Panc1 (cell line): ENCODE results near the gene SPARC. TPM values are rescaled to one million over a fixed set of nuclear protein-coding genes. Genes with fewer than 3 reads are reported as not detected.

Source experiments
- ATAC-seq: fragments of 200-7000 bp; cut with Tn5 transposase; 2 replicates; pipeline ENCODE4 v1.9.1; 2020; ENCODE audit warnings: mild to moderate bottlenecking, moderate library complexity
- BruUV-seq: library from RNA; stranded (reverse); fragments of 400-500 nt; replicated peaks from 2 replicates; lab custom pipeline; 2021; lab: Mats Ljungman, UMichigan
- CTCF ChIA-PET: fragments of 300-600 bp; sonication (Branson Sonifier 250); formaldehyde crosslinking; loops from one replicate; lab custom pipeline; 2022; ENCODE audit warnings: antibody characterized with exemption; lab: Charles Lee
- POLR2A ChIA-PET: fragments of 300-600 bp; sonication (Branson Sonifier 250); formaldehyde crosslinking; loops from one replicate; lab custom pipeline; 2022; ENCODE audit warnings: antibody characterized with exemption; lab: Charles Lee
- DNase-seq: peaks from one replicate; pipeline ENCODE4 v3.0.0-alpha.2; 2010; ENCODE audit warnings: low read depth, low spot score
- H3K27ac ChIP-seq: 2 replicates; pipeline ENCODE4 v1.5.1; 2011; ENCODE audit warnings: mild to moderate bottlenecking, low read length, inconsistent platforms
- H3K27me3 ChIP-seq: fragments of 200-500 bp; sonication (Bioruptor generic); 2 replicates; pipeline ENCODE4 v1.6.0; 2014; ENCODE audit warnings: low read length, inconsistent platforms; ENCODE audit not compliant: control insufficient read depth, insufficient read depth
- H3K36me3 ChIP-seq: fragments of 200-500 bp; sonication (Bioruptor generic); 2 replicates; pipeline ENCODE4 v1.5.1; 2014; ENCODE audit warnings: inconsistent platforms, mild to moderate bottlenecking, low read length, moderate library complexity; ENCODE audit not compliant: control insufficient read depth, insufficient read depth
- H3K4me1 ChIP-seq: 2 replicates; pipeline ENCODE4 v1.5.1; 2011; ENCODE audit warnings: inconsistent platforms, mild to moderate bottlenecking, low read length, moderate library complexity; ENCODE audit not compliant: control insufficient read depth, insufficient read depth
- H3K4me3 ChIP-seq, 2 experiments: 2 replicates each; pipeline ENCODE4 v1.5.1; 2011 to 2012; ENCODE audit warnings: low read depth in 2 of 2, low read length in 2 of 2, mild to moderate bottlenecking in 2 of 2, inconsistent platforms in 1 of 2, moderate library complexity in 1 of 2
- H3K9me3 ChIP-seq: fragments of 200-500 bp; sonication (Bioruptor generic); 2 replicates; pipeline ENCODE4 v1.5.1; 2014; ENCODE audit warnings: low read depth, mild to moderate bottlenecking, inconsistent platforms, low read length, moderate library complexity; ENCODE audit not compliant: control insufficient read depth, insufficient read depth
- CTCF ChIP-seq: fragments of 450-650 bp; IDR thresholded peaks from 2 replicates; pipeline ENCODE4 v1.5.1; 2017; ENCODE audit warnings: mild to moderate bottlenecking
- POLR2AphosphoS5 ChIP-seq: IDR thresholded peaks from 2 replicates; pipeline ENCODE4 v1.6.1; 2012; ENCODE audit warnings: mild to moderate bottlenecking, low read depth, low read length, moderate library complexity
- REST ChIP-seq, 2 experiments: IDR thresholded peaks; 2 replicates each; pipeline ENCODE4 v1.6.1; 2011 to 2012; ENCODE audit warnings: low read depth in 2 of 2, control low read depth in 1 of 2, low read length in 1 of 2, mild to moderate bottlenecking in 1 of 2, moderate library complexity in 1 of 2; ENCODE audit not compliant: insufficient read depth in 1 of 2
- SIN3A ChIP-seq: IDR thresholded peaks from 2 replicates; pipeline ENCODE4 v1.6.1; 2012; ENCODE audit warnings: low read depth, mild to moderate bottlenecking, low read length, moderate library complexity, borderline replicate concordance; ENCODE audit not compliant: insufficient read depth
- TCF7L2 ChIP-seq: IDR thresholded peaks from 2 replicates; pipeline ENCODE4 v1.6.1; 2011; ENCODE audit warnings: mild to moderate bottlenecking, low read depth, low read length, inconsistent platforms
- in situ Hi-C: cut with HindIII; loops from 2 replicates; pipeline ENCODE4 v1.10.0; 2016; ENCODE audit warnings: low sequenced_read_pairs, low pct_unique_long_range_greater_than_20kb
- intact Hi-C: fragments of 100-400 bp; cut with micrococcal nuclease; formaldehyde crosslinking; loops from one replicate; pipeline ENCODE4 v1.10.0; 2022; ENCODE audit not compliant: unreplicated experiment
- total RNA-seq: library from RNA; stranded (reverse); gene quantifications from one replicate; pipeline ENCODE4 v1.2.1, GENCODE V29; 2021; ENCODE audit not compliant: unreplicated experiment

The SPARC gene
- total RNA-seq, 1 experiment from 2014 or later, result 228 TPM

- no TSS peak for BruUV-seq
- ATAC-seq (no peak), DNase-seq (no peak)
- intact Hi-C loops, result no loop called here
- Histone ChIP-seq H3K27ac (peak overlapping the region; percentile 87), H3K9me3 (no peaks in the 10 kb centered on the region), H3K27me3 (no peaks in the 10 kb centered on the region), H3K4me1 (peaks cover 8% of the 10 kb centered on the region; the same call in 1 of the 2 replicates), H3K36me3 (no peaks in the 10 kb centered on the region), H3K4me3 (no peak overlapping the region)
- in situ Hi-C loops, result no loop called here
- ChIA-PET POLR2A (no interaction called here), CTCF (no interaction called here)
- TF ChIP-seq POLR2AphosphoS5, result no peak
- no peak for TF ChIP-seq TCF7L2
- no peak for TF ChIP-seq REST (IDR thresholded peaks at IDR 0.05; ENCODE audit: insufficient read depth in 1 of 2, low read depth in 2 of 2, low read length in 1 of 2)
- no peak for TF ChIP-seq CTCF
- no peak for TF ChIP-seq SIN3A
Measured at GRCh38 chr5:151707567-151707966, 20.9 kb upstream of the SPARC start.

GRCh38 chr5:151706906-151707305 is 20.2 kb upstream of the SPARC start:
- POLR2A ChIA-PET, result no interaction called here
- in situ Hi-C loops, result no loop called here
- ATAC-seq, result peak; percentile 44

More at GRCh38 chr5:151706906-151707305, 20.2 kb upstream of the SPARC start:
- no peaks in the 10 kb centered on the region for H3K27me3 ChIP-seq
- no TSS peak for BruUV-seq
- peak overlapping the region; percentile 87 for H3K27ac ChIP-seq
- intact Hi-C loops, result no loop called here
- peaks cover 8% of the 10 kb centered on the region; the same call in 1 of the 2 replicates for H3K4me1 ChIP-seq
- H3K4me3 ChIP-seq, result no peak overlapping the region
- H3K36me3 ChIP-seq, result no peaks in the 10 kb centered on the region
- TF ChIP-seq POLR2AphosphoS5, result no peak
- no peak for TF ChIP-seq REST (IDR thresholded peaks at IDR 0.05; ENCODE audit: insufficient read depth in 1 of 2, low read depth in 2 of 2, low read length in 1 of 2)
- TF ChIP-seq SIN3A, result no peak
- TF ChIP-seq TCF7L2, result no peak
- no peak for TF ChIP-seq CTCF
- no peaks in the 10 kb centered on the region for H3K9me3 ChIP-seq
- no peak for DNase-seq
- CTCF ChIA-PET, result no interaction called here
